GM19372 (cell line): ENCODE results near the gene CLIC1.

ENCODE experiments used
- ATAC-seq: cut with Tn5 transposase; IDR thresholded peaks from one replicate; pipeline ENCODE4 v1.9.1; 2021; ENCODE audit warnings: mild to moderate bottlenecking, low read depth, moderate library complexity; ENCODE audit not compliant: unreplicated experiment

CLIC1 gene

GRCh38 chr6:31769684-31770371 is 33.5 kb upstream of the CLIC1 start:
- ATAC-seq, result no peak

DNA sequence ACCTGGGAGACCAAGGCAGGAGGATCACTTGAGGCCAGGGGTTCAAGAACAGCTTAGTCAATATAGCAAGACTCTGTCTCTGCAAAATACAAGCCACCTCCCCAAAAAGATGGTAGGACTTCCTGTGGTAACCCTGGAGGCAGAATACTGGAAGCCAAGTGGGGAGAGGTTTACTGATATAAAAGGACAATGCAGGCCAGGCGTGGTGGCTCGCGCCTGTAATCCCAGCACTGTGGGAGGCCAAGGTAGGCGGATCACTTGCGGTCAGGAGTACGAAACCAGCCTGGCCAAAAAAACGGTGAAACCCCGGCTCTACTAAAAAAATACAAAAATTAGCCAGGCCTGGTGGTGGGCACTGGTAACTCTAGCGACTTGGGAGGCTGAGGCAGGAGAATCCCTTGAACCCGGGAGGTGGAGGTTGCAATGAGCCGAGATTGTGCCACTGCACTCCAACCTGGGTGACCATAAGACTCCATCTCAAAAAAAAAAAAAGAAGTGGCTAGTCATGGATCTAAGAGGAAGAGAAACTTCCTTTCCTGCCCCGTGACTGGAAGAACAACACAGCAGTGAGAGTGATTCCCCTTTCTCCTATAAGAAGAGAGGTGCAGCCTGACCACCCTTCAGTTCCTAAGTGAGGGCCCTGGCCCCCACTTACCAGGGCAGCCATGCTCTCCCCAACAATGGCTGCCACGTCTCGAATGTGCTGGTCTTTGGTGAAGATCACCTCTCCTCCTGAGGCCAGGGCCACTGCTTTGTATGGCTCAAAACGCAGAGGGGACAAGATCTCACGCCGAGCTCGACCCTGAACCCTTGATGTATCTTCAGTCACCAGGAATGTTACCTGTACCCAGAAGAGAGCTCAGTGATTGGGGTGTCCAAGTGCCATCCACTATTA is 32.3 kb upstream of the CLIC1 start:
- no peak for ATAC-seq

- no peak for ATAC-seq
These were observed 30.8 kb upstream of the CLIC1 start for GRCh38 chr6:31767096-31767645.

GRCh38 chr6:31765910-31766794 is 29.8 kb upstream of the CLIC1 start:
- ATAC-seq, result no peak

DNA sequence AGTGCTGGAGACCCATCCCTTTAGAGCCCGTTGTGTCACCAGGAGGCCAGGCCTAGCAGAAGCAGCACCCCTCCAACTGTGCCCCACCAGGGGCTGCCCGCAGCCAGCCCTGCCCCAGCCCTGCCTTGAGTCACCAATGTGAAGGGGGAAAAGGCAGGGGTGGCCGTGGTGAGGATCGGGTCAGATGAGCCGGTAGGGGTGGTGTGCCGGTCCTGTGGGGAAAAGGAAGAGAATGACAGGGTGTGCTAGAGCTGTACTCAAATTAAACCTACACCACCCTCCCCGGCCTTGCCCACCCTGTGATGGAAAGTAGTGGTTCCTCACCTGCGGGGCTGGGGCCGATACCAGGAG is 29.2 kb upstream of the CLIC1 start:
- no peak for ATAC-seq

GRCh38 chr6:31764198-31764597 is 27.9 kb upstream of the CLIC1 start:
- no peak for ATAC-seq

DNA sequence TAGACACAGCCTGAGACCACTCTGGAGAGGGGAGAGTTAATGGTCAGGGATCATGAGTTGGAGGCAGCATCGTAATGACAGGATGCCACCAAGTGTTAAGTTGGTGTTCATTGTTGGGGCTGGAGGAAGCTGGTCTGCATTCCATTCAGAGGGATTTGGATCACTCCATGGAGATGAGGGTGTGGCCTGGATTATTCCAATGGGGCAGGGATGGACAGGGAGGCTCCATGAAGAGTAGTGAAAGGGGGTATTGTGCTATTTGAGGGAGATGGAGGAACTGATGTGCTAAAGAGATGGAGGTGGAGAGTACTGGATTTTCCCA is 27.2 kb upstream of the CLIC1 start:
- ATAC-seq, result no peak

- no peak for ATAC-seq
These were observed 26.7 kb upstream of the CLIC1 start for GRCh38 chr6:31762878-31763618.

- ATAC-seq, result no peak
These were observed 26.0 kb upstream of the CLIC1 start, which contains the start of gene SAPCD1 for GRCh38 chr6:31762356-31762755. Gene SAPCD1 (plus strand): TSS chr6:31762656. CDS start chr6:31763055, 399 bp downstream.

DNA sequence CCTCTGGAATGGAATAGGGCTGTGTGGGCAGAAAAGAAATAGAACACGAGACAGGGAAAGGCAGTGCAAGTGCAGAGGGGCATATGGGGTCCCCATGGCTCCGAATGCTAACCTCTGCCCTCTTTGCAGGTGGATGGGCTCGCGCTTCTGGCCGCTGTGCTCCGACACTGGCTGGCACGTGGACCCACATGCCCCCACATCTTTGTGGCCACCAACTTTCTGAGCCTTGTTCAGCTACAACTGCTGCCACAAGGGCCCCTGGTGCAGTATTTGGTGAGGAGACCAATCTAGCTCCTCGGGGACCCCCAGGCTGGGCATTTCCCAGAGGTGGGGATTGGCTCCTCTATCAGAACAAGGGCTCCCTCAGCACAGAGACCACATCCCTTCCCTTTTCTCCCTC is 25.0 kb upstream of the CLIC1 start:
- no peak for ATAC-seq

DNA sequence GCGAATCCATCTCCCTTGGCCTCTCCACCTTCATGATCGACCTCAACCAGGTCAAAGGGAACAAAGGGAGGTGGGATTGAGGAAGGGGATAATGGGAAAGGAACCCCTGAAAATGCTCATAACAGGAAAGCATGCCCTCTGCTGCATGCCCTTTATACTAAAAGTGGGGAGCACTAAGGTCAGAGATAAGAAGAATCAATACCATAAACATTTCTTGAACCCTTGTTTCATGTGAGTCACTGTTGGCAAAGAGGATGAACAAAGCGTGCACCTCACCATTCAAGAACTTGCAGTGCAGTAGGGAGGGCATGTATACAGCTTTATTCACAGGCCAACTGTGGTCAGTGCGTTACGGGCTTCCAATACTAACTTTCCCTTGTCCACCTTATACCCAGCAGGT is 24.5 kb upstream of the CLIC1 start:
- no peak for ATAC-seq

DNA sequence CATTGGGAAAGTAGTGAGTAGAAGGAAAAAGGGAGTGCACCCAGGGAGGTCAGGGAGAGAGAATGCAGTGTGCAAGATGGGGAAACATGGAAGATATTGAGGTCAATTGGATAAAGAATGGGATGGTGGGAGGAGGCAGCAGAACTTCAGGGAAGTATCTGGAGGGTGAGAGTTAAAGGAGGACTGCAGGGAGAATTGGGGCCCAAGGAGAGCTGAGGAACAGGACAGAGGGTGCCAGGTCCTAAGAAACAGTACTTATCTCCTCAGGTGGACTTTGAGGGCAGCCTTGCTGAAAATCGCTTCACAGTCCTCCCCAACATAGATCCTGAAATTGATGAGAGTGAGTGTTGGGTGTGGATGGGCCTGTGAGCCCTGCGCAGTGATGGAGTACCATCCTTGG is 22.0 kb upstream of the CLIC1 start:
- no peak for ATAC-seq

- no peak for ATAC-seq
These were observed 16.5 kb upstream of the CLIC1 start for GRCh38 chr6:31752739-31753319.

DNA sequence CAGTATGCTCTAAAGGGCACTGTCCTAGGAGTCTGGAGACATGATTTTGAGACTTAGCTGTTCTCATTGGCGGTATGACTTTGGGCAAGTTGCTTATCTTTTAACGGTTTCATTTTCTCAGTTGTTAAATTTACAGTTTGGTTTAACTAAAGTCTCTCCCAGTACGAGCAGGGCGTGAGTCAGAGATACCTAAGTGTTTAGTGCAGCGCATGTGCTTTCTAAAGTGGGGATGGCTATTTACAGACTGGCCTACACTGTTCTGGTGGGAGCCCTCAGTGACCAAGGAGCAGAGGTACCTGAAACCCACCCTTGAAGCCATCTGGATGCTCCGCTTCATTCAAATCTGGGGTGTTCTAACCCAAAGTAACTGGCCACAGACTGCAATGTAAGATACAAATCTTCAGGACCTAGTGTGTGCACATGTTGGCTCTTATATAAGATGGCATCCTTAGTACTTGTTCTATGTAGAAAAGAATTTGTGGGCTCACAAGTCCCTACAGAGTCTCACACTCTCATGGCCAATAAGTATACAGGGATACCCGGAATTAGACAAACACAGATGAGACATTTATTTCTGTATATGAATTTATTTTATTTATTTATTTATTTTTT is 14.2 kb upstream of the CLIC1 start:
- no peak for ATAC-seq

GRCh38 chr6:31749301-31750036 is 13.1 kb upstream of the CLIC1 start:
- no peak for ATAC-seq

DNA sequence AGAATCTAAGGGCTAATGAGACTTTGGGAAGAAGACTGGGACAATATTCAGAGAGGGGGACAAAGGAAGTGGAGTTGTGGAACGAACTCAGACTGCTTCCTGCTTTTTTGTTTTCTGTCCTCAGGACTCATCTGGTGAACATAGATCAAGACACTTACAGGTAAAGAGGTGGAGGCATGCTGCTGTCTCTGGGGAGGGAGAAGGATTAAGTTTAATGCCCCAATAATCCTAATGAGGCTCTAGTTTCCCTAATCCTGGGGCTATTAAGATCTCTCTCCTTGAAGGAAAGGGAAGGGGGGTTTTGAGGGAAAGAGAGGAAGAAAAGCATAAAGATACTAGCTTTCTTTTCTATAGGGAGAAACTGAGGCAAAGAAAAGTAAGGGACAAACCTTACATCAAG is 8.1 kb upstream of the CLIC1 start:
- no peak for ATAC-seq

GRCh38 chr6:31742894-31743293 is 6.6 kb upstream of the CLIC1 start:
- no peak for ATAC-seq

DNA sequence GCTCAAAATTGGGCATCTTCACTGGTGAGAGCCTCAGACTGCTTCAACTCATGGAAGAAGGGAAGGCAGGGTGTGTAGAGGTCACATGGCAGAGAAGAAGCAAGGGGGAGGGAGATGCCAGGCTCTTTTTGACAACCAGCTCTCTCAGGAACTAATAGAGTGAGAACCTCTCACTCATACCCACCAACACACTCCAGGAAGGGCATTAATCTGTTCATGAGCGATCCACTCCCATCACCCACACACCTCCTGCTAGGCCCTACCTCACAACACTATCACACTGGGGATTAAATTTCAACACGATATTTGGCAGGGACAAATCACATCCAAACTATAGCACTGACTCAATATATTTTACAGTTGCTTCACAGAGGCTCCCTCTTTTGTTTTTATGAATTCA is 5.5 kb upstream of the CLIC1 start:
- no peak for ATAC-seq
